ENCODE measurements around the gene KMT5B. TPM values are rescaled to one million over a fixed set of nuclear protein-coding genes. Genes with fewer than 3 reads are reported as not detected.
A peak's percentile ranks its signal among the peaks of the same experiment; 100 is the strongest.

KMT5B gene
- total and polyA plus RNA-seq, 10 donors, result 12.3 to 52.8 (median 40.6) TPM

DNA sequence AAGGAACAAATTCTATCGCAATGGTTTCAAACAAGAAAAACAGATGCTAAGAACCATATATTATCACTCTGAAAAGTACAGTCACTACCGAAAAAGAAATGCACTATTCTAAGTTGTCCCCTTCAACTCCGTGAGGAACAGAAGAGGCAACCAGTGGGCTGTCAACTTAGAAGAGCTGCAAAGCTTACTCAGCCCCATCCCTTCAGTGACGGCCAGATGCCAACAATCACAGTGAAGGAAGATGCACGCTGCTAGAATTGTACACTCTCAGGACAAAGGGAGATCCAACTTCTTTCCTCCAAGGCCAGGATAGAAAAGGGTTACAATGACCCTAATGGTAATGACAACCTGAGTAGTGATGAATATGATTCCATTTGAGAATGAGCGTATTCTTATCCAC, 53.4 kb downstream of the KMT5B start:
- H3K27ac ChIP-seq, result no peak overlapping the region
- no peak for DNase-seq
- no peaks in the 10 kb centered on the region for H3K27me3 ChIP-seq (replicated peaks in 1 of 7)
- no peaks in the 10 kb centered on the region for H3K9me3 ChIP-seq
- TF ChIP-seq POLR2AphosphoS5 (IDR thresholded peaks at IDR 0.05) (no peak), POLR2A (IDR thresholded peaks at IDR 0.05) (no peak), CTCF (IDR thresholded peaks at IDR 0.05 in 8 of 11, conservative IDR thresholded peaks at IDR 0.05 in 3 of 11) (no peak)
- H3K4me1 ChIP-seq, result no peaks in the 10 kb centered on the region
- no peak overlapping the region for H3K4me3 ChIP-seq
- WGBS, 5 donors, result 76 to 94% (median 81%) methylated on average over 6 of the region's 6 CpGs
- H3K36me3 ChIP-seq, result peaks cover 0 to 88% (median 33%) of the 10 kb centered on the region in 6 donors
- intact Hi-C loops (cut with DNase I; ENCODE audit: low total_unique reads), result no loop called here

- no peak for DNase-seq
- TF ChIP-seq POLR2AphosphoS5 (IDR thresholded peaks at IDR 0.05) (no peak), POLR2A (IDR thresholded peaks at IDR 0.05) (no peak), CTCF (IDR thresholded peaks at IDR 0.05 in 8 of 11, conservative IDR thresholded peaks at IDR 0.05 in 3 of 11) (no peak)
- Histone ChIP-seq H3K9me3 (no peaks in the 10 kb centered on the region), H3K4me1 (no peaks in the 10 kb centered on the region), H3K27ac (no peak overlapping the region), H3K36me3 (peaks cover 0 to 83% (median 30%) of the 10 kb centered on the region in 6 donors), H3K27me3 (replicated peaks in 1 of 7) (no peaks in the 10 kb centered on the region), H3K4me3 (no peak overlapping the region)
- intact Hi-C loops (cut with DNase I; ENCODE audit: low total_unique reads), result no loop called here
- WGBS, 5 donors, result 94 to 96% (median 95%) methylated on average over 9 of the region's 9 CpGs
Measured at GRCh38 chr11:68159161-68159560, 53.9 kb downstream of the KMT5B start.

DNA sequence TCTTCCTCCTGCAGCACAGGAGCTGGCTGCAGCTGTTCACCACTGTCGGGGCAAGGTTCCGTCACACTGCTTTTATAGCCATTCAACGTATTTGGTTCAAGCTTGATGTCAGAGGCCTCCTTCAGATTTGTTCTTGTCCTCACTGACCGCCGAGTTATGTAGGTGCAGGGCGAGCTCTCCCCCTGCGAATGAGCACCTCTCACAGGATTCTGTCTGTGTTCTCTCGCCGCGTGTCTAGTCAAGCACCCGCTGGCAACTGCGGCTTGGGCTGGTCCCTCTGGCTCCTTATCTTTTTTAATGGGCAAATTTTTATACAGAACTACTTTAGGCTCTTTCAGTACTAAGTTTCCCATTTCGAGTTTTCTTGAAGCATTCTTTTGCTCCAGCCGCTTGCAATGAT, 54.5 kb downstream of the KMT5B start:
- Histone ChIP-seq H3K27ac (no peak overlapping the region), H3K4me3 (no peak overlapping the region), H3K36me3 (peaks cover 0 to 77% (median 27%) of the 10 kb centered on the region in 6 donors), H3K9me3 (no peaks in the 10 kb centered on the region), H3K27me3 (replicated peaks in 1 of 7) (no peaks in the 10 kb centered on the region), H3K4me1 (no peaks in the 10 kb centered on the region)
- 91 to 98% (median 96%) methylated on average over 14 of the region's 14 CpGs for WGBS, 5 donors
- DNase-seq, result no peak
- TF ChIP-seq CTCF (IDR thresholded peaks at IDR 0.05 in 8 of 11, conservative IDR thresholded peaks at IDR 0.05 in 3 of 11) (no peak), POLR2A (IDR thresholded peaks at IDR 0.05) (no peak), POLR2AphosphoS5 (IDR thresholded peaks at IDR 0.05) (peak in 1 of 3 donors; percentile 18)
- intact Hi-C loops (cut with DNase I; ENCODE audit: low total_unique reads), result no loop called here

GRCh38 chr11:68153742-68154141, 59.4 kb downstream of the KMT5B start:
- TF ChIP-seq POLR2A (IDR thresholded peaks at IDR 0.05), result no peak
- TF ChIP-seq CTCF (IDR thresholded peaks at IDR 0.05 in 8 of 11, conservative IDR thresholded peaks at IDR 0.05 in 3 of 11), result no peak
- TF ChIP-seq POLR2AphosphoS5 (IDR thresholded peaks at IDR 0.05), result peak in 1 of 3 donors; percentile 3
- Histone ChIP-seq H3K4me3 (no peak overlapping the region), H3K27ac (no peak overlapping the region), H3K9me3 (no peaks in the 10 kb centered on the region), H3K27me3 (replicated peaks in 1 of 7) (no peaks in the 10 kb centered on the region), H3K36me3 (peaks cover 0 to 29% (median 14%) of the 10 kb centered on the region in 6 donors), H3K4me1 (peaks cover 0 to 5% (median 0%) of the 10 kb centered on the region in 6 donors)
- WGBS, 5 donors, result 86 to 96% (median 91%) methylated on average over 8 of the region's 8 CpGs
- DNase-seq, result no peak
- intact Hi-C loops (cut with DNase I; ENCODE audit: low total_unique reads), result no loop called here
